Mesothelial cell of epicardium (in vitro differentiated cells): ENCODE results near the gene VWA3A. TPM values are rescaled to one million over a fixed set of nuclear protein-coding genes. Genes with fewer than 3 reads are reported as not detected.
"Not testable (repeated sequence)": the region's sequence is repeated elsewhere in the genome, so short reads cannot be mapped to it uniquely, and the experiment has no call there.

ENCODE experiments used
- DNase-seq, 2 experiments: peaks; one replicate each; pipeline ENCODE4 v3.0.0; 2021; ENCODE audit warnings: low spot score in 2 of 2; ENCODE audit not compliant: unreplicated experiment in 2 of 2
- H3K27ac Mint-ChIP-seq: 2 replicates; pipeline ENCODE4 v1.8.0; 2021; ENCODE audit warnings: mixed read lengths
- H3K27me3 Mint-ChIP-seq: 2 replicates; pipeline ENCODE4 v1.8.0; 2021; ENCODE audit warnings: low read depth, mixed read lengths
- H3K36me3 Mint-ChIP-seq: 2 replicates; pipeline ENCODE4 v1.8.0; 2021; ENCODE audit warnings: mixed read lengths
- H3K4me1 Mint-ChIP-seq: 2 replicates; pipeline ENCODE4 v1.8.0; 2021; ENCODE audit warnings: mixed read lengths
- H3K4me3 Mint-ChIP-seq: 2 replicates; pipeline ENCODE4 v1.8.0; 2021; ENCODE audit warnings: mild to moderate bottlenecking, moderate library complexity, mixed read lengths
- H3K9me3 Mint-ChIP-seq: 2 replicates; pipeline ENCODE4 v1.8.0; 2021; ENCODE audit warnings: mixed read lengths
- total RNA-seq: library from RNA; stranded (reverse); gene quantifications from 3 replicates; pipeline ENCODE4 v1.2.1, GENCODE V29; 2021
- TF ChIP-seq, protein P1 (sequence below): fragments of 200-600 bp; sonication (generic); IDR thresholded peaks from one replicate; pipeline ENCODE4 v1.5.0; 2021; ENCODE audit warnings: antibody characterized with exemption; ENCODE audit not compliant: unreplicated experiment

VWA3A gene
- total RNA-seq, 1 donor from 2014 or later, result 0.18 TPM

DNA sequence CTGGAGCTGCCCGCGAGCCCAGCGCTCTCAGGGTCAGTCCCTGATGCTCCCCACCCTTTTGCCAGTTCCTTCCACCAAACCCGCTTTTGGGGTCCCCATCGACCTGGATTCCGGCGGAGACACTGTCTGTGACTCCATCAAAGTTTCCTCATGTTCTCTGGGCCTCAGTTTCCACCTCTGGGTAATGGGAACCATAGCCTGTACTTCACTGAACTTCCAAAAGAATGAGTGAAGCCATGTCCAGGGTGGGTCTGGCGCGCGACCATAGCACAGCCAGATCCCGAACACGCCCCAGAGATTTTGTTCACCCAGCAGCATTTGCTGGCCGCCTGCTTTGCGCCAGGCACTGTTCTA lies 70.3 kb downstream of the VWA3A start:
- DNase-seq, result no peak
- H3K4me1 Mint-ChIP-seq, result no peaks in the 10 kb centered on the region
- TF ChIP-seq, protein P1, sequence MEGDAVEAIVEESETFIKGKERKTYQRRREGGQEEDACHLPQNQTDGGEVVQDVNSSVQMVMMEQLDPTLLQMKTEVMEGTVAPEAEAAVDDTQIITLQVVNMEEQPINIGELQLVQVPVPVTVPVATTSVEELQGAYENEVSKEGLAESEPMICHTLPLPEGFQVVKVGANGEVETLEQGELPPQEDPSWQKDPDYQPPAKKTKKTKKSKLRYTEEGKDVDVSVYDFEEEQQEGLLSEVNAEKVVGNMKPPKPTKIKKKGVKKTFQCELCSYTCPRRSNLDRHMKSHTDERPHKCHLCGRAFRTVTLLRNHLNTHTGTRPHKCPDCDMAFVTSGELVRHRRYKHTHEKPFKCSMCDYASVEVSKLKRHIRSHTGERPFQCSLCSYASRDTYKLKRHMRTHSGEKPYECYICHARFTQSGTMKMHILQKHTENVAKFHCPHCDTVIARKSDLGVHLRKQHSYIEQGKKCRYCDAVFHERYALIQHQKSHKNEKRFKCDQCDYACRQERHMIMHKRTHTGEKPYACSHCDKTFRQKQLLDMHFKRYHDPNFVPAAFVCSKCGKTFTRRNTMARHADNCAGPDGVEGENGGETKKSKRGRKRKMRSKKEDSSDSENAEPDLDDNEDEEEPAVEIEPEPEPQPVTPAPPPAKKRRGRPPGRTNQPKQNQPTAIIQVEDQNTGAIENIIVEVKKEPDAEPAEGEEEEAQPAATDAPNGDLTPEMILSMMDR, result no peak
- no peak overlapping the region for H3K4me3 Mint-ChIP-seq
- peaks cover 63% of the 10 kb centered on the region for H3K27me3 Mint-ChIP-seq
- peaks cover 5% of the 10 kb centered on the region for H3K9me3 Mint-ChIP-seq
- no peaks in the 10 kb centered on the region for H3K36me3 Mint-ChIP-seq
- no peak overlapping the region for H3K27ac Mint-ChIP-seq

- TF ChIP-seq, protein P1, result no peak
- Mint-ChIP-seq H3K27ac (no peak overlapping the region), H3K36me3 (no peaks in the 10 kb centered on the region), H3K27me3 (peaks cover 52% of the 10 kb centered on the region), H3K4me1 (no peaks in the 10 kb centered on the region), H3K9me3 (peaks cover 5% of the 10 kb centered on the region), H3K4me3 (no peak overlapping the region)
- DNase-seq, result no peak
Measured at GRCh38 chr16:22163806-22164205, 71.5 kb downstream of the VWA3A start.

DNA sequence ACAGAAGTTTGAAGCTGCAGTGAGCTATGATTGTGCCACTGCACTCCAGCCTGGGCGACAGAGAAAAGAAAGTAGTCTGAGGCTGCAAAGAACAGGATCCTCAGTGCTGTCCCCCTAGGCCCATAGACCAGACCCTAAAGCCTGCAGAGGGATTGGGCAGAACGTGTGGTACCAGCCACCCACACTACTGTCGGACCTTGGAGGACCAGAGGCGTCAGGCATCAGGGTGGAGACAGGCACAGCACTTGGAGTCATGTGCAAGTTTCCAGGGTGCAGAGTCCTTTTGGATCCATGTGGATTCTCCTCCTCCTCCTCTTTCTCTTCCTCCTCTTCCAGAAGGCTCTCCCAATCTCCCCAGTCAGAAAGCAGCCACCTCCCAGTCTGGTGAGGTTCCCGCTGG lies 72.1 kb downstream of the VWA3A start:
- Mint-ChIP-seq H3K27ac (no peak overlapping the region), H3K27me3 (peaks cover 46% of the 10 kb centered on the region), H3K9me3 (peaks cover 5% of the 10 kb centered on the region), H3K36me3 (no peaks in the 10 kb centered on the region), H3K4me1 (no peaks in the 10 kb centered on the region), H3K4me3 (no peak overlapping the region)
- TF ChIP-seq, protein P1, result no peak
- DNase-seq, result no peak

- TF ChIP-seq, protein P1, result no peak
- Mint-ChIP-seq H3K27ac (no peak overlapping the region), H3K4me3 (no peak overlapping the region), H3K36me3 (no peaks in the 10 kb centered on the region), H3K27me3 (peaks cover 34% of the 10 kb centered on the region), H3K9me3 (peaks cover 5% of the 10 kb centered on the region), H3K4me1 (no peaks in the 10 kb centered on the region)
- no peak for DNase-seq
Measured at GRCh38 chr16:22165508-22166285, 73.4 kb downstream of the VWA3A start.

DNA sequence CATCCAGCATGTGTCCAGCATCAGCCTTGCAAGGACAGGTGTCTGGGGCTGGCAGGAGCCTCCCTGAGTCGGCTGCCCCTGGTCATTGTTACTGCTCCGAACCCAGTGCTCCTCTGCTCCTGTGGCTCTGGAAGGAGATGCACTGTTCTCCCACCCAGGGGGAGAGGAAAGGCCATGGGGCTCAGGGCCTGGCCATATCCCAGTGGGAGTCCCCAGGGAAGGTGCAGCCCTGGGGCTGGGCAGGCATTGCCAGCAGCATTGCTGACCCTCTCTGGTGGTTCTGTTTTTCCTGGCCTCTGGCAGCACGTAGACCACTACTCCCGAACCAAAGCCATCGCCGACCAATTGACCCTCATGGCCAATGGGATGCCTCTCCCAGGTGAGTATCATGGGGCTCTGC lies 79.6 kb downstream of the VWA3A start:
- Mint-ChIP-seq H3K27me3 (no peaks in the 10 kb centered on the region), H3K27ac (no peak overlapping the region), H3K4me3 (no peak overlapping the region), H3K4me1 (no peaks in the 10 kb centered on the region), H3K36me3 (no peaks in the 10 kb centered on the region), H3K9me3 (no peaks in the 10 kb centered on the region)
- DNase-seq, result no peak
- TF ChIP-seq, protein P1, result no peak

- H3K9me3 Mint-ChIP-seq, H3K27ac Mint-ChIP-seq, H3K4me1 Mint-ChIP-seq, DNase-seq, H3K4me3 Mint-ChIP-seq, H3K27me3 Mint-ChIP-seq, H3K36me3 Mint-ChIP-seq: not testable (repeated sequence)
Measured at GRCh38 chr16:22172642-22173041, 80.3 kb downstream of the VWA3A start.
